Right renal cortex interstitium (tissue), 3 donors: Measurements from ENCODE around the gene CASQ2. TPM values are rescaled to one million over a fixed set of nuclear protein-coding genes. Genes with fewer than 3 reads are reported as not detected.
A peak's percentile ranks its signal among the peaks of the same experiment; 100 is the strongest.

Experiments
- DNase-seq, 3 donors: peaks; one replicate each; pipeline ENCODE4 v3.0.0-alpha.2; 2013; ENCODE audit warnings: low read depth in 3 of 3, low spot score in 2 of 3
- polyA plus RNA-seq, 3 donors: library from polyadenylated mRNA; unstranded; fragments of 120-200 nt; gene quantifications; one replicate each; pipeline ENCODE4 v1.2.1, GENCODE V29; 2013; ENCODE audit not compliant: insufficient read length in 3 of 3

CASQ2 gene
- polyA plus RNA-seq: 1 to 10 TPM in 1 of 3 donors, under 1 TPM in 2; 0.51 to 2.0 (median 0.92) TPM

DNA sequence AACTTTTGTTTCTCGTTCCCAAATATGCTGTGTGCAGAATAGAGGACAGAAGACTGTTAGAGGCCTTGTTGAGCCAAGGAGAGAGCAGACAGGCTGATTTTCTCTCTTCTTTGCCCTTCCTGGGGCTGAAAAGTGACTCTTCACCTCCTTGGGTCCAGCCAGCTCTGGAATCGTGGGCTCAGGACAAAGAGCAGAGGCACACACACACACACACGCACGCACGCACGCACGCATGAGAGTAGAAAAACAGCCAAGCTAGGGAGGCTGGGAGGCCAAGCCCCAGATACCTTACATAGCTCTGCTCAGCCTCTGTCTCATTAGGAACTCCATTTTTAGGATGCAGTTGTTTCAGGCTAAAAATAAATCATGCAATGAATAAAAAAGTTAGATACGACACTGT, at the start of gene CASQ2:
CASQ2 (minus strand) TSS at position 166 of the 400 bp plus-strand sequence. CDS start 173 bp downstream, outside the sequence.
- DNase-seq: no peak

DNA sequence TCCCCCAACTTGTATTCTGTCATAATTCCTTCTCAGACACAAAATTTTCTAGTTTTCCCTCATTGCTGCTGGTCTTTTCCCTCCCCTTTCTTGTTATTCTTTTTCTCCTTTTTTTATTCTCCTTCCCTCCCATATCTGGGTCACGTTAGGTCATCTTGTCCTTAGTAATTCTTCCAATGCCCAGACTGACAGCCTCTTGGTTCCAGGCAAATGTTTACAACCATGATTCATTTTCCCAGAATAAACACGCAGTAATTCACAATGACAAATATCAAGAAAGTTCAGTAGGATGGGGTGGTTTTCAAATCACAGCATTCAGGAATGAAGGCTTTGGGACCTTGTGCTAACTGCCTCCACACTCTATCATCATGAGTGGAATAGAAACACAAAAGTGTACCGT, 47.2 kb upstream of the CASQ2 start:
- no peak for DNase-seq

DNA sequence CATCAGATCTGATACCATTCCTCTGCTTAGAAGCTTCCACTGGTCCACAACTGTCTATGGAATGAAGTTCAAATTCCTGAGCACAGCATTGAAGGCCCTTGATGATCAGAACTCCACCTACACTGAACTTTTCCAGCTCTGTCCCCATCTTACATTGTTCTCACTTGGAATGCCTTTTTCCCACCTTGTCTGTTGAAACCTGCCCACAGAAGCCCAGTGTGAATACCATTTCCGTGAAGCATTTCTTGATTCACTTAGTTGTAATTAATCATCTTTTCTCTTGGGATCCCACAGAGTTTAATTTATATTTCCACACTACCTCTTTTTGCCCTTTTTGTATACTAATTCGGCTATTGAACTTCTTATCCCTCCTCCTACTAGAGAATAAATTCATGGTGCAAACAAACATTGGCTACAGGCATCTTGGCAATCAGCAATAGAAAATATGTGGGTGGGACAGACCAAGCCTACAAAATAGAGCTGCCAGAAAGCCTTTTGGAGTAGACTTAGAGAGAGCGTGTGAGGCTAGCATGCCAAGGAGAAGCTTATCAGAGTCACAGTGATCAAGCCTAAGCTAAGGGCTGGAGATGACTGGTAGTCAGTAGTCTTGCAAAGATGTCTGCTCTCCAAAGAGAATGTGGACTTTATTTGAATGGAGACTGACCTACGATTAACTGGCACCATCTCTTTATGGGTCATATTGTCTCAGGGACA, 46.3 kb upstream of the CASQ2 start:
- no peak for DNase-seq

DNA sequence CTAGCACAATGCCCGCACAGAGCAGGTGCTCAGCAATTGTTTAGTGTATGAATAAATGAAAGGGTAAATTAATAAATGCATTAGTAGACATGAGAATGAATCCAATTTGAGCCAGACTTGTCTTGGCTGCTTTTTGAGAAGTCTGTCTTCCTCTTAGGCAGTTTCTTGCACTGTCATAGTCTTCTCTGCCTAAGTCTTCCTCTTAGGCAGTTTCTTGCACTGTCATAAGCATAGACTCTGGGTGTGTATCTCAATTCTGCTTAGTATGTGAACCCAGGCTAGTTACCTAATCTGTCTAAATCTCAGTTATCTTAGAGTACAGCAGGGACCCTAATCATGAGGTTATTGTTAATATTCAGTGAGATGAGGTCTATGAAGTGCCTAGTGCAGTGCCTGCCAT, 45.2 kb upstream of the CASQ2 start:
- DNase-seq: no peak

DNA sequence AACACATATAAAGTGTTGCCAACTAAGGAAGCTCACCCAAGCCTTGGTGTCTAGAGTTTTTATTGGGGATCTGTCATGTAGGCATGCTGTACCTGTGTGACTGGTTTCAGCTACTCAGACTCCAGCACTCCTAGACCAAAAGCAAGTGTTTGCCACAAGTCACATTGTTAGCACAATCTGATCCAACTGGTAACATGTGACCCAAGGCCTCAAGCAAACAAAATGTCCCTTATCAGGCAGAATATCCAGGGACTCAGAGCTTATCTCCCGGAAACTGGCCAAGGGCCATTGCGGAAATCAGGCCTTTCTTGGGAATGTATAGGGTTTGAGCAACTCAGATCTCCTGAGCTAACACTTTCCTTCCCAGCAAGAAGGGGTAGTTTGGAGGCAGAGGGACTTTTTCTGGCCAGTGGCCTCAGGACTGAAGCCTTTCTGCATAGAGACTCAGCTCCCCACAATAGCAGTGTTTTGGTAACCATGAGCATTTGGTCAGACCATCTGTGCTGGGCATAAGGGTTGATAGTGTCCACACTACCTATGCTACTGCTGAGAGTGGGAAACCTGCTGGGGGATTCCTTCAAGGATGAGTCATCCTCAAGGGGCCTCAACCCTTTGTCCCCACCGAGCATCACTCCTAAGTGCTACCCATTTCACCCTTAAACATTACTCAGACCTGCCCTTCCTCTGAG, 42.8 kb upstream of the CASQ2 start:
- no peak for DNase-seq

DNA sequence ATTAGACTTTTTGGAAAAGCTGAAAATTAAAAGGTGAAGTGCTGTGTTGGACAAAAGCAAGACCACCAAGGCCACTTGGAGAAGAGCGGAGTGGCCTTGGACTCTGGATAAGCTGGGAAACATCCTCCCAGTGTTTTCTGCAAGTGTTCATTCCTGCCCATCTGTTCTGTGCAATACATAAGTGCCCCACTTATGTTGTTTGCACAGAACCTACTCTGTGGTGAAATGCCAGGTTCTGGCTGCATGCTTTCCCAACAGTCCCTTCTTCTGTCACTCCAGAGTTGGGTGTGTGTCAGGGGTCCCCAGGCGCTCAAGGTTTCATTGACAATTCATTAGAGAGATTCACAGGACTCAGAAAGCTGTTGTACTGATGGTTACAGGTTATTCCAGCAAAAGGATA, 42.1 kb upstream of the CASQ2 start:
- no peak for DNase-seq

DNA sequence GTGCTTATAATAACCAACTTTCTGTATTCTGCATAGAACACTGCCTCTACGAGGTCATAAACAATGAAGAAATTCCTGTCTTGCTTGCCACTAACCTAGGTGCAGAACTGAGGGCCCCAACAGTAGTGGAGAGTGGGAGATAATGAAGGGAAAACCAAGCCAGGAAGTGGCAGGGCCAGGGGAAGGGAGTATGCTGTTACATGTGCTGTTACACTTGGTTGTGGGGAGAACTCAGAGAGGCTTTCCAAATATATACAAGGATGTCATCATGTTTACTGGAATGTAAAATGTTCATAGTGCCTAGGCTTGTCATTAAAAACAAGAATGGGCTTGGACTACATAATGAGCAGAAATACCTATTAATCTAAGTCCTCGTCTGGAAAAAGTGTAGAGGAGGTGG, 41.3 kb upstream of the CASQ2 start:
- no peak for DNase-seq

DNA sequence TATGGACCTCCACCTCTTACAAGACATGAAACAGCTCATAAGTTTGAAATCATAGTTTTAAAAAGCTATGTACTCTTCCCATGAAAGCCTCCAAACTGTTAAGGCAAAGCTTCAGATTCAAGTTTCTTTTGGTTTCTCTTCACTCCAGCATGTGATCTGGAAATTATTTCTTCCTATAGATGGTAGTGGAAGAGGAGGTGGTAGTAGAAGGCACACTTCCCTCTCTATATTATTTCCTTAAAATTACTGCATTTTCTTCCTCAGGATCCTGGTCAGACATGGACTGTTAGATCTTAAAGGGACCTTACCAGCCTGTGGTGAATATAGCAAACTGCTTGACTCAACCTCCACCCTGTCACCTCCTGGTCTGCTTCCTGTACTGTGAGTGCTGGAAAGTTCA, 40.6 kb upstream of the CASQ2 start:
- DNase-seq: no peak

DNA sequence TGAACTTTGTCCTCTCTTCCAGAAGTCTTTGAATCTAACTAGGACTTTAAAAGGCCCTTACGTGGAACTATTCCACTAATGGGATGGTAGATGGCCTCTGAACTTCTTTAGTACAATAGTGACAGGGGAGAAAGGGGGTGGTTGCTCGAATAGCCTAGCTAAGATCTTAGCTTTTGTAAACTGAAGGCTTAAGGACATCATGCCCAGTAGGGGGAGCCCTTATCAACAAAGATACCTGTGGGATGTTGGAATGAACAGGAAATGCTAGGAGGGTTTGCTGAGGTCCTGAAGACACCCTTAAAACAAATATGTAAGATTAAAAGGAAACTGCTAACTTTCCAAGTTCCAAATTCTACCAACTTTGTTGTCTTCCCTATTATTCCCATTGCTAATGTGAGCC, 39.2 kb upstream of the CASQ2 start:
- DNase-seq: peak; percentile 27 to 50 (median 30)

DNA sequence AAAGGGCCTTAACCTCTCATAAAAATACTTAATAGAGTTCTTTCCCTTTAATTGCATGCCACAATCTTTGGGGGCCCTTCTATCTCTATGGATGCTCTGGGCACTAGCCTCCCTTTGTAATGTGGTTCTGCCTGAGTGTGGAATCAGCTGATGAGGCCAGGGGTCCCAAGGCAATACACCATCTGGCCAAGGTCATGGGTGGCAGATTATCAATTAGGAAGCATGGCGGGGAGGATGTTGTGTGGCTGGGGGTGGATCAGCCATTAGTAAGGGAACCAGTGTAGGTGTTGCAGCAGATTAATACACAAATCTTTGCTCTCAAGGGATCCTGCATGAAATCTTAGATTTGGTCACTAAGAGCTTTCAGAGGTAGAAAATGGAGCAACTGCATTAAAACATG, 37.1 kb upstream of the CASQ2 start:
- DNase-seq: no peak

DNA sequence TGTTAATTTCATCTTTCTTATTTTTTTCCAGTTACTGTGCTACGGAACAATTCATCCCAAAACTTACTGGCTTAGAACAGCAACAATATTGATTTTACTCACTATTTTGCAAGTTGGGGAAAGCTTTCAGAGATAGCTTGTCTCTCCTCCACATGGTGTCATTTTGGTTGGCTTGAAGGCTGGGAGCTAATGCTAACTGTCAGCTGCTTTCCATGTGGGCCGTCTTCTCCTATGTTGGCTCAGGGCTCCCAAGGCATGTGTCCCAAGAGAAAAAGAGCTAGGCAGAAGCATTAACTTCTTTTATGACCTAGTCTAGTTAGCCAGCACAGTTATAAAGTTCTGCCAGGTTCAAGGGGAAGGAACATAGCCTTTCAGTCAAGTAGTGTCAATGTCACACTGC, 33.9 kb upstream of the CASQ2 start:
- no peak for DNase-seq

DNA sequence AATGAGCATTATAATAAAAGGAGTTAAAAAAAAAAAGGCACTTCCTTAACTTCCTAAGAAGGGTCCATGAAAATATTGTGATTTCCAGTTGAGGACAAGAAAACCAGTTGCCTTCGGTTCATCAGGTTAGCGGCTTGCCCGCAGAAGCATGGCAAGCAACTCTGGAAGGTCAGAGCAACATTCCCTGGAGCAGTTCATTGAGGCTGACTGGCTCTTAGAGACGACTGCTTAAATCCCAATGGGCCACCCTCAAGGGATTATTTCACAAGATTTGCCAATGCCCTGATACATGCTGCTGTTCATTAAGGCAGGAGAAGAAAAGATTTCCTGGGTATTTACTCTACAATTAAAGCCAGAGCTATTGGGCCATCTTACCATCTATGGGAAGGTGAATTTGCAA, 29.0 kb upstream of the CASQ2 start:
- no peak for DNase-seq

DNA sequence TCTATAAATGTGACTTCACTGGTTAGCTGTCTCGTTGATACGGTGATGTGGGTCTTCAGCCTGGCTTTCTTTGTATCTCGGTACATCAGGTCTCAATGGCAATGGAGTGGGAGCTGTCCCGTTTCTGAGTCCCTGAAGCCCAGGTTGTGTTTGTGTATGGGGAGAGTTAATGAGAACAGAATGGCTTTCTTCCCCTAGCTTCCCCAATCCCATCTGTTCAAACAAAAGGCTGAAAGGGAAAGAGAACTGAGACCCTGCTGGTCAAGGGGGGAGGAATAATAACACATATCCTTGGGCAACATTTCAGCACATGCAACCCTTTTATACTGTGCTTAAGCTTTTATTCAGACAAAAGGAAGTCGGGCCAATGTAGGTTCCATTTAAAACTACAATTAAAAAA, 28.4 kb upstream of the CASQ2 start:
- no peak for DNase-seq

DNA sequence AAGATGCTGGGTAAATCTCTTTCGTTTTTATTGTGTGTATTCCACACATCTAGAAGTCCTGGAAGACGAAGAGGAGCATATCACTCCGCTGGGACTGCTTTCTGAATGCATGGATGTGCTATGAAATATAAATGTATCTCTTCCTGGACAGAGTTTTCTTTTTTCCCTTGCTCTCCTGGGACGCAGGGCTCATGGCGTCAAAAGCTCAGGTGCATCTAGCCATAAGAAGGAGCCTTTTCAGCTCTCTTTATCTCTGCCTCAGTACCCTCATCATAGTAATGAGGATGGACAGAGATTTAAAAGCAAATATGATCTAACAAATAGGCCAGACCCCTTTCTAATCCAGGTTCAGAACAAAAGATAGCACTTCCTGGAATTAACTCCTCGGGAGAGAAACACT, 27.5 kb upstream of the CASQ2 start:
- no peak for DNase-seq

DNA sequence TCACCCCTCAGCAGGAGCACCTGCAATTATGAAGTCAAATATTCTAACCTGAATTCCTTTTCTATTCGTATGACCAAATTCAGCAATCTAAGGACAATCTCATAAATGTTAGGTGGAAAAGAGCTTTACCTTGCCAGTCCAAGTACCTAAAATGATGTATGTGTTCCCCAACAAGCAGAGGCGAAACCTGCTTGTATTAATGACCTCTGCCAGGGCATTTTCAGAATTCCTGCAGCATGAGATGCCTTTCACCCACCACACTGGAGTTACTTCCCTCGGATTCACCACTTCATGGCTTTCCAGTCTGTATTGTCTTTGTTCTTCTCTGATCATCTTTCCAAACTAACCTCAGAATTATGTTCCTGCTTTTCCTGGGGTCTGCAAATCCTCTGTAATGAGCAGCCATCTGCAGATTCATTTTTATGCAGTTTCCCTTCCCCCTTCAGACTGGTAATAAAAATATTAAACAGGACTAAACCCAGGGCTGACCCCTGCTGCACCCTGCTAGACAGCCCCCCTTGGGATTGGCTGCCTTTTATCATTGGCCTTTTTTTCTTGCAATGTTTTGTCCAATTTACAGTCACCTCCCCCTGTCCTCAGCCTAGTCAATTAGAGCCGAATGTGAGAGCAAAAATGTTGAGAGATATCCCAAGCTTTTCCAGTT, 26.6 kb upstream of the CASQ2 start:
- no peak for DNase-seq

DNA sequence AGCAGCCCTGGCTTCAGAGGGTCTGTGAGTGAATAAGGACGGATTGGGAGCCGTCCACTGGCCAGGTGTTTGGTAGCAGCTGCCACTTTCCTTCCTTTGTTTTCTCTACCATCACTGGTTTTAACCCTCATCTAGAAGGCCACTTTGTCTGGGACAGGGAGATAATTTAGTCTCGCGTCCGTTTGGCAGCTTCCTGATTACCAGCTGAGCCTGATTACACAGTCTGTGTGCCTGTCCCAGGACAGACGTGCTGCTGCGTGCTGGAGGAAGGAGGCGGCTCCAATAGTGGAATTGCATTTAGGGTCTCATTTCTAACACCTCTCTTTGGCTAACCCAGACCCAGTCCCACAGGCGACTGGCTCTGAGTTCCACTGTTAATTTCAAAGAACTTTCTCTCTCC, 24.6 kb upstream of the CASQ2 start:
- no peak for DNase-seq

DNA sequence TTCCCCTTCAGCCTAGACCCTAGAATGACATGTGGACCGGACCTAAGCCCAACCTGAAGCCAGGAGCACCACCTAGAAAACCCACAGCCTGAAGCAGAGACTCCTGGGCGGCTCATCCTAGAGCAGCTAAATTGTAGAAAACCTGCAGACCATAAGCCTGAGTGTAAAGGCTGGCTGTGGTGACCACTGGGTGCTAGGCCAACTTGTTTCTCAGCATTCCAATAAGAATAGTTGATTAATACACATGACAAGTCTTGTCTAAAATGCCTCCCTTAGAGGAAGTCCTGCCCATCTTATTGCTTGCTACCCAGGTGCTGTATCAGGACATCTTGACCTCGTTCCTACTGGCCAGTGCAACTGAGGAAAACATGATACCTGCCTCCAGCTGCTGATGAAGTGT, 23.3 kb upstream of the CASQ2 start:
- DNase-seq: no peak

DNA sequence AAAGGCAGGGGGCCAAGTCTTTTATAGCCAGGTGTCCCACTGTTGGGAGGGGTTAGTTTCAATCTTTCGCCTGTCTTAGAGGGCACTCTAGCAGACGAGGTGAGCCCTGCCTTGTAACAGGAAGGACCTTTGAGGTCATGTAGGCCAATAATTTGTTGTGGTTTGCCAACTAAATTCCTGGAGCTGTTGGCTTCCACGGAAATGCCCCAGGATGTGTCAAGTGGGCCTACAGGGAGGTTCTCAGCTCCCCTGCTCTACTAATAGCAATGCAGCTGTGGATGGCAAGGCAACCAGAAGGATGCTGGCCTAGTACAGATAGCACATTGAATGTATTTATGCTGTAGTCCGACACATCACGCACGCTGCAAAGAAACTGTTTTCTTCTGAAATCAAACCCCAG, 22.3 kb upstream of the CASQ2 start:
- no peak for DNase-seq

DNA sequence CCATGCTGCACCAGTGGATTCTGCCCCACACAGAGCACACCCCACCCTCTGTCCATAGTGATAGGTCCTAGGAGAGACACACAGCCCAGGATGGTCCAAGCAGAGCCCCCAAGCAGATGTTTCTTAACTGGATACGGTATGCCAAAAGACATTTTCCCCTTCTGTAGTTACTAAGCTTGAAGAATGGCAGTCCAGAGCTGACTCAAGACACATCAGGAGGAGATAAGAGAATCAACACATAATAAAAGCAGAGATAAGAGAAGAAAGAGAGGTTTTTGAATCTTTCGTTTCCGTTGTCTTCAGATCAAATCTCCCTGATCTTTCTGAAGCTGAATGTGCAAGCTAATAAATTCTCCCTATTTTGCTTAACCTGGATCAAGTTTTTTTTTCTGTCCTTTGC, 21.8 kb upstream of the CASQ2 start:
- no peak for DNase-seq

DNA sequence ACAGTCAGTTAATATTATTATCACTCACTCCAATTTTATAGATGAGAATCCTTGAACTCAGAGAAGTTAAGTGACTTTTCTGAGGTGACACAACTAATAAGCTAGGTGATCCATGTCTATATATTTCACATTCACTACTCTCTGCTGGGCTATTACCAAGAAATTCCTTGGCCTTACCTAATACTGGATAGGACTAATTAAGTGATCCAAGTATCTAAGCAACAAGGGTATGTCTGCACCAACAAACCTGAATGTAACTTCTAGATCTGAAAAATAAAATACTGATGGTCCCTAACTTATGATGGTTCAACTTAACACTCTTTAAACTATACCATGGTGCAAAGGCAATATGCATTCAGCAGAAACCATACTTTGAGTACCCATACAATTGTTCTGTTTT, 14.8 kb upstream of the CASQ2 start:
- no peak for DNase-seq

DNA sequence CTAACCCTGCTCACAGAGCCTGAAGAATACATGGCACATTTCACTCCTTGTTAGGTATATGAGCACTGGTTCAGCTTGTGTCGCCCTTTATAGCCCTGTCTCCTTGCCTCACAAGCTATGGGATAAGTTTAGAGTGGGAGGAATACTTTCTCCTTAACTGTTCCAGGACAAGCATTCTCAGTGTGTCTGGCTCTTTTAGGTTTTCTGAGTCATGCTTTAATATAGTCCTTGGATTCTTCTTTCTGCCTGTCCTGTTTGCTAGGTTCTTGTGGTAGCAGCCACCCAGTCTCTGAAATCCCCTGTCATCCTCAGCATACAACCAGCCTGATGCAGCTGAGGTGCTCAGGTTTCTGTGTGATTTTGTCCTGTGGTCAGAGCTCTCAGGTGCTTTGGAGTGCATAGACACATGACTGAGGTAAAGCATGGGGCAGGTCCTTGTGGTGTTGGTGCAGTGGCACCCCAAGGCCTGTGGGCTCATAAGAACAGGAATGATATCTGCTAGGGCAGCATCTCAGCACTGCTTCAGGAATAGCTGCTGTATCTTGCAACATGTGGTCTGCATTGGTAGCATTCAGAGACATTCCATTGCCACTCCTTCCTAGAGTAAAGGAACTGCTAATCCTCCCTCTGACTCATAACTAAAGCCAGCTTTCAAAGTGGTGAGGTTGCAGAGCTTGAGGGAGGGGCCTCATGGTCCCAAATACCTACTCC, 14.2 kb upstream of the CASQ2 start:
- DNase-seq: no peak
